ENCODE results near the gene C1orf226.

C1orf226 gene

DNA sequence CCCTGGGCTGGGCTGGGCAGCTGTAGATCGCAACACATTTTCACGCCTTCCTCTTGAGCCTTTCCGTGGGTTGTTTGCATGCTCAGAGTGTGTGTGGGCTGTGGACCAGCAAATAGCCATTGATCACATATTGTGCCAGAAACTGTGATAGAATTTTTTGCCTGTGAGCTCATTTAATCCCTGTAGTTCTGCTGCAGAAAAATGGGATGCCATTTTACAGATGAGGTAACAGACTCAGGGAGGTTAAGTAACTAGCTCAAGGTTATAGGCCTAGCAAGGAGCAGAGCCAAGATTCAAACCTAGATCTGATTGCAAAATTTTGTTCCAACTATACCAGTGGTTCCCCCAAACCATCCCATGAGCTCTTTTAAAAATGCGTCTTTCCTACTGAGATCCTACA, 15.4 kb upstream of the C1orf226 start:
- no peak for DNase-seq

DNA sequence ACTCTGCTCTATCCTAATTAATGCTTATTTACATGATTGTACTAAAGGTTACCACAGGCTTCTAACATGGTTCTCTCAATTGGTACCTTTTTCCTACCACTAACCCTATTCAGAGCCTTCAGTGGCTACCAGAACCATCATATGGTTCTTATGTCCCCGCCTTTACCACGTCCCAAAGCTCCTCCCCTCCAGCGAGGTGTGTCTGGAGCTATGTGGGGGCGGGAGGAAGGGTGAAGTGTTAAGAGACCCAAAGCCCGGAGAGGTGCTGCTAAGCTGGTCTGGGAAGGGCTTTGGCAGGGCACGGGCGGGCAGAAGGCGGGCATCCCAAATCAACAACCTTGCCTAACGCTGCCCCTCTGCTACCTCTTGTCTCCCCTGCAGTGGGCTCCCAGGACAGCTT, 14.9 kb upstream of the C1orf226 start:
- DNase-seq, result no peak

DNA sequence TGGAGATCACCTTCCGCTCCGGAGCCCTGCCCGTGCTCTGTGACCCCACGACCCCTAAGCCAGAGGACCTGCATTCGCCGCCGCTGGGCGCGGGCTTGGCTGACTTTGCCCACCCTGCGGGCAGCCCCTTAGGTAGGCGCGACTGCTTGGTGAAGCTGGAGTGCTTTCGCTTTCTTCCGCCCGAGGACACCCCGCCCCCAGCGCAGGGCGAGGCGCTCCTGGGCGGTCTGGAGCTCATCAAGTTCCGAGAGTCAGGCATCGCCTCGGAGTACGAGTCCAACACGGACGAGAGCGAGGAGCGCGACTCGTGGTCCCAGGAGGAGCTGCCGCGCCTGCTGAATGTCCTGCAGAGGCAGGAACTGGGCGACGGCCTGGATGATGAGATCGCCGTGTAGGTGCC, 14.5 kb upstream of the C1orf226 start:
- no peak for DNase-seq

DNA sequence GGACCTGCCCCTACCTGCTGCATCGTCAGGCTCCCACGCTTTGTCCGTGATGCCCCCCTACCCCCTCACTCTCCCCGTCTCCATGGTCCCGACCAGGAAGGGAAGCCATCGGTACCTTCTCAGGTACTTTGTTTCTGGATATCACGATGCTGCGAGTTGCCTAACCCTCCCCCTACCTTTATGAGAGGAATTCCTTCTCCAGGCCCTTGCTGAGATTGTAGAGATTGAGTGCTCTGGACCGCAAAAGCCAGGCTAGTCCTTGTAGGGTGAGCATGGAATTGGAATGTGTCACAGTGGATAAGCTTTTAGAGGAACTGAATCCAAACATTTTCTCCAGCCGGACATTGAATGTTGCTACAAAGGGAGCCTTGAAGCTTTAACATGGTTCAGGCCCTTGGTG, 13.8 kb upstream of the C1orf226 start:
- DNase-seq, result no peak

DNA sequence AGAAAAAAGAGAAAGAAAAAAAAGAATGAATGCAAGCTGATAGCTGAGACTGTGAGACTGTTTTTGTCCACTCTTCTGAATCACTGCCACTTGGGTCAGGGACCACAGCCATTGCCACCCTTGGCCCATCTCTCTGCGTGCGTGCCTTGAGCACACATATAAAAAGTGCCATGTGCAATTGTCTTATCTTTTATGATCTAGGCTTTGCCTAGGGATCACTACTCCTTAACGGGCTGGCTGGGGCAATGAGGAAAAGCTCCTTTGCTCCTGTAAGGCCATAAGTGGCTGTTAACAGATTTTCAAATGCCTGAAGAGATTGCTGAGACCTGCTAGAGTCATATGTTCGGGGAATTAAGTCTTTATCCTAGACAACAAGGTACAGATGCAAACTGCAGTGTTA, 13.1 kb upstream of the C1orf226 start:
- no peak for DNase-seq

DNA sequence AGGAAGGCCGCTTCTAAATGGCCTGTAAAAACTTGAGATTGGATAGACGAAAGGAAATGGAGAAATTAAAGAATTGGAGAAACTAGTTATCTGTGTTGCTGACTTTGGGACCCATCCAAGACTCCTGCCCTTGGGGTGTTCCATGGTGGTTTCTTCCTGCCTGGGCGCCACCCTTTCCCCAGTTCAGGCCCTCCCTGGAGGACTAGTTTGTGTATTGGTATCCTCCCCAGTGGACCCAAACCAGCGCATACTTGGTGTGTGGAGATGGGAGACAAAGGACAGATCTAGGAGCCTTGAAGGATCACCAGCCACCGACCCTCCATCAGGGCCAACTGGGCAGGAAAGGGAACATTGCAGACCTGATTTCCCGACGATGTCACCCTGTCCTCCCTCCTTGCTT, 12.0 kb upstream of the C1orf226 start:
- DNase-seq, result no peak

DNA sequence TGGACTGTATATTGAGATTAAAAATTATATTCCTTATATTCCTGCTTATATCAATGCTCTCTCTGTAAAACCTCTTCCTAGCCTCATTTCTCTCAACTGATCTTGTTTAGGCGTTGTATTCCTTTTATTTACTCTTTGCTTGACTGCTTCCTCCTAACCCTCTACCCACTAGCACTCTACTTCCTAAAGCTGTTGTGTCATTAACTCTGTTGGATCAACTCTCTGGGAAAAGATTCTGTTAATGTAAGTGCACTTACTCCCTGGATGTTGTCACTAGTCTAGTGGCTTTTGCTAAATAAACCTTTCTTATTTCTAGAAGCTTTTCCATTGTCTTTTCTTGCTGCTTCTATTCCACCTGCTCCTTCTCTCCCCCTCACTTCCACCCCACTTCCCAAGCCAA, 11.4 kb upstream of the C1orf226 start:
- no peak for DNase-seq

DNA sequence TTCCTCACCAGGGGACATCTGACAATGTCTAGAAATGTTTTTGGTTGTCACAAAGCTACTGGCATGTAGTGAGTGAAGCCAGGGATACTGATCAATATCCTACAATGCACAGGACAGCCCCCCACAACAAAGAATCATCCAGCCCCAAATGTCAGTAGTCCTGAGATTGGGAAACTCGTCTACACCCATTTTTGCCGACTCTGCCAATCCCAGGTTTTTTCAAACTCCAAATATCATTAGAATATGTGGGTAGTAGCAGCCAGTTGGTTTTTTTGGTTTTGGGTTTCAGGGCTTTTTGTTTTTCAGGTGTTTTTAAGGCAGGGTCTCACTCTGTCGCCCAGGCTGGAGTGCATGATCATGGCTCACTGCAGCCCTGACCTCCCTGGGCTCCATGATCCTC, 10.8 kb upstream of the C1orf226 start:
- no peak for DNase-seq

DNA sequence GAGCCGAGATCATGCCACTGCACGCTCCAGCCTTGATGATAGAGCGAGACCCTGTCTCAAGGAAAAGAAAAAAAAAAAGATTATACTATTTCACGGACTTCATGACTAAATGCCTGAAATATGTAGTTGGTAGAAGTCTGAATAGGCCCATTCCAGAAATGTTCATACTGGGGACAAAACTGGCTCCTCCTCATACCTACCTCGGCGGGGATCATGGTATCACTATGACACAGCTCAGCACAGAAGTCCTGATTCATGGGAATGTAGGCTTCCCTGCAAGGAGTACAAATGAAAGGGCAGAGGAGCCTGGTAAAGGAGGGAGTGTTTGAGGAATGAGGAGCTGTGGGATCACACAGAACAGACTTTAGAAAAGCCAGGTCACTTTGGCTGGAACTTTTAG, 9.9 kb upstream of the C1orf226 start:
- DNase-seq, result no peak

DNA sequence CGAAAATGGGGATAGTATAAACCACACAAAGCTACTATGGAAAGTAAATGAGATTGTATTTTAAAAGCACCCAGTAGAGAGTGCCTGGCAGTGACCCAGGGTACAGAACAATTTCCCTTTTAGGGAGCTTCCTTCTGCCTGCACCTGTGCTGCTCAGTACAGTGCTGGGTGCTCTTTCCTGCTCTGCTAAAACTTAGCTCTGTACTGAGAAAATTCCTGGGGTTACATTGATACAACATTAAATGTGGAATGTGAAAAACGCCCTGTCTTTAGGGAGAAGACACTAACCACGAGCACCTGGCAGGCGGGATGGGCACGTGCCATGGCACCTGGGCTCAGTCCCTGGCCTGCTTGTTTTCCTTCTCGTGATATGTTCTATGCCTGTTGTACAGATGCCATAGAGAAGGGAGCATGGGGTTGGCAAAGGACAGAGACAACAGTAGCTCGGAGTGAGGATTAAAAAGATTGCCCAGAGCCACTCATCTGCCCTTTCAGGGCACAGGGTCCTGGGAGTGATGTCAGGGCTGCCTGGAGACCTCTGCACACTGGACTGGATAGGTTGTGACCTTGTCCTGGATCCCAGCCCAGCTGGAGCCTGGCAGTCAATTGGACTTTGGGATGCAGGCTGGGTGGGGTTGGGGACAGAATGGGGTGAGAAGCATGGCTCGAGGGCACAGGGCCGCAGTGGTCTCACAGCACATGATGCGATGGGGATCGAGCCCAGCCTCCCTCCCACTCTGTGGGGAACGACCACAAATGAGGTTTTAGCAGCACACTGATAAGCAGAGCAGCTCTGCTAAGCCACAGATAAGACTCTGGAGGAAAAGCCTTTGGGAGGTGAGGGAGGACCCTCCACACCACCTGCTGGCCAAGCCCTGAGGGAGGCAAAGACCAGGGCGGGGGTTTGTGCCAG, 9.1 kb upstream of the C1orf226 start:
- DNase-seq, result no peak

DNA sequence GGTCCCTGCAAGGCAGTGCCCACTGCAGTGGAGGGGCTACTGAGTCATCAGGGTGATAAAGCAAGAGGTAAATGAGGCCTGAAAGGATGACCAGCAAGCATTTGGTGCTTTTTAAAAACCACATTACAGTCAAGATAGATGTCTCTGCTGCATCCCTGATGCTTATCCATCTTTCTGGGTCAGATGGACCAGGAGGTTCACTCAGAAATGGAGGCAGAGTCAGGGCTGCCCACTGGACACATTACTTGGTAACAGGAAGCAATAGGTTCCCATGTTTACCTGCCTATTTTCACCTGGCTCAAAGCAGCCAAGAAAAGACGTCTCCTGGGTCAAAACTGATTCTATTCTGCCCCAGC, 8.5 kb upstream of the C1orf226 start:
- DNase-seq, result no peak

DNA sequence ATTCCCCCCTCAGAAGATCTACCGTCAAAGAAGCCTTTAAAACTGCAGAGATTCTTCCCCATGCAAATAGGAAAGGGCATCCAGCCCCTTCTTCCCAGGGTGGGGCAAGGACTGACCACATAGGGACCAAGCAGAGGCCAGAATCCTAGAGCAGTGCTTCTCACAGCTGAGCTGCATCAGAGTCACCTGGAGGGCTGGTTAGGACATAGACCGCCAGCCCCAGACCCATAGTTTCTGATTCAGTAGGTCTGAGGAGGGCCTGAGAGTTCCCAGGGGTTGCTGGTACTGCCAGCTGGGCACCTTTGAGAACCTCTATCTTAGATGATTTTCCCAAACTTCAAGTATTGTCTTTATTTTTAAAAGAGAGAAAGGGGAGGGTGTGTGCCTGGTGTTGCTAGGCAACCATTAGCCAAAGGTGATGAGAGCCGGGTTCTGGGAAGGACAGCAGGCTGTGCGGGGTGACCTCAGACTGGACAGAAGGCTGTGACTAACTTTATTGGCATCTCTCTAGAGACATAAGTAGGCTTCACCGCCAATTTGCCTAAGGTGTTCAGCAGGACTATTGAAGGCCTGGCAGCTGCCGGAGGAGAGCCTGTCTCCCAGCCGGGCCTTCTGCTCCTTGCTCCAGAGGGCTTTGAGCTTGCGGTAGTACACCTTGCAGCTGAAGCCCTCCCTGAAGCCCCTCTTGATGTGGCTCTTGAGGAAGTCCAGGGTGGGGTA, 7.8 kb upstream of the C1orf226 start:
- no peak for DNase-seq

DNA sequence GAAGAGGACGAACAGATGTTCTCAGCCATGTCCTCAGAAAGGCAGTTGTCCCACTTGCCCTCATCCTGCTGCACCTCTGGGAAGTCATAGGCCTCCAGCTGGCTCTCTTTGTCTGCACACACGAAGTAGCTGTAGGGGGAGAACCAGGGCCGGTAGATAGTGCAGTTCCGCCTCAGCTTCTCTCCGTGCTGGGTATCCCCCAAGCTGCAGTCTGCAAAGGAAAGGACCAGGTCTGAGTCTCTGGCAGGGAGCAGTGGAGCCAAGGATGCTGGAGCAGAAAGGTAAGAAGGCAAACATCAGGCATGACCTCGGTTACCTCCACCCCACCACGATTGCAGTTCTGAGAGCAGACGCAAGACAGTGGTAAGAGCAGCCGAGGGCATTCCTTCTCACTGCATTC, 7.1 kb upstream of the C1orf226 start:
- no peak for DNase-seq

DNA sequence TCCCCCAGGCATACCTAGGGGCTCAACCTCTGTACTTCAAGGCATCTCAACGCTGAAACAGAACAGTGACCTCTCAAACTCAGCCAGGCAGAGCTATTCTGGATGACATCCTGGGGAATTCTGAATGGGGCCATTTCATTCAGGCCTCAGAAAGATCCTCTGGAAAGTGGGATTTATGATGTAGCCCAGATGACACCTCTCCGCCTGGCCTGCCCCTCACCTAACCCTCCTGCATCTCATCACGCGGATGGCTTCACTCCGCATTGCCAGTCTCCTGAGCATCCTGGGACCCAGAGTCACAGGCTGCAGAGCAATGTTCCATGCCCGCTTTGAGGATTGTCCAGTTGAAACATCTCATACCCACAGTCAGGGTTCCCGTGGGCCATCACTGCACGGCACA, 6.1 kb upstream of the C1orf226 start:
- DNase-seq, result no peak

DNA sequence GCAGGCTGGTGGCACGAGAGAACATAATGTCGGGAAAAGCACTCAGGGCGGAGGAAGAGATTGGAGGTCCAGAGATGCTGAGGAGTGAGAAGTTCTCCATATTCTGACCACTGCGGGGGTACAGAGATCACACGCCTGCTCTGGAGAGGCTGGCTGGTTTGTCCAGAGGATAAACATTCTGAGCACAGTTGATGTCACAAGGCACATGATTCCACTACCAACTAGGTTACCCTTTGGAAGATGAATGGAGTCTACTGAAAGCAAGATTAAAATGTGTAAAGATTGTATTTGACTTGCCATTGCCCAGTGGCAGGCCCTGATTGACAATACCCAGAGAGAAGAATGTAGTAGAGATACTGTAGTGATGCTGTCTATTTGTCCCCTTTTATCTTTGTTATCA, 4.8 kb upstream of the C1orf226 start, which contains the start of gene SPATA46:
Gene SPATA46, minus strand, starts transcription at position 164 of the 400 bp plus-strand sequence. Its CDS starts 64 bp downstream, at position 100.
- DNase-seq, result no peak

DNA sequence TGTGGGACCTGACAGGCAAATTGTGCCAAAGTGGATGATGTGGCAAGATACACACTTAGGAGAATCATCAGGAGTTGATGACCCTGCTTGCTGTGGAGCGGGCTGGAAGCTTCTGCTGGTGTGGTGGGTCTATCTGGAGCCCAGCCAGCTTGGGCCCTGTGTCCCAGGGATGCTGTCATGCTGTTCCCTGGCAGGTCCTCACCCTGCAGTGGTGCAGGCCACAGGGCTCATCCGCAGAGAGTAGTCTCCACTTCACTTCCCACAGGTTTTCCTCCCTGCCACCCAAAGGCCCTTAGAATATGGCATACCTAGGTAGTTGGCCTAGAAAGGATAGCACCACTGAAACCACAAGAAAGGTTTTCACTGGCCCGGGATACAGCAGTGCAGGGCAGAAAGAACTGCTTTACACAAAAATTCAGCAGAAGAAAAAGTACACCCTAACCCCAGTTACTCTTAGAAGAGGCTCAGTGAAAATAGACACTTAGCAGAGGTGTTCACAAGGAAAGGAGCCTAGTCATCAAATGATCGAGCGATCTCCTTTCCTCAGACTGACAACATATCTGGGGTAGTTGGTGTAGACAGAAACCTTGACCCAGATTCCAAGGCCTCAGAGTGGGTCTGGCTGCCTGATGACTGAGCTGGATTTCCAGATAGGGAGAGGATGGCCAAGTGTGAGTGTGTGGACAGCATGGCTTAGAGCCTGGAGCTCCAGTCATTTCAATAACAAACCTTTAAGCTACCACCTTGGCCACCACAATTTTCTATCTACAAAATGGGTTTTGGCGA, 1.3 kb upstream of the C1orf226 start:
- no peak for DNase-seq

DNA sequence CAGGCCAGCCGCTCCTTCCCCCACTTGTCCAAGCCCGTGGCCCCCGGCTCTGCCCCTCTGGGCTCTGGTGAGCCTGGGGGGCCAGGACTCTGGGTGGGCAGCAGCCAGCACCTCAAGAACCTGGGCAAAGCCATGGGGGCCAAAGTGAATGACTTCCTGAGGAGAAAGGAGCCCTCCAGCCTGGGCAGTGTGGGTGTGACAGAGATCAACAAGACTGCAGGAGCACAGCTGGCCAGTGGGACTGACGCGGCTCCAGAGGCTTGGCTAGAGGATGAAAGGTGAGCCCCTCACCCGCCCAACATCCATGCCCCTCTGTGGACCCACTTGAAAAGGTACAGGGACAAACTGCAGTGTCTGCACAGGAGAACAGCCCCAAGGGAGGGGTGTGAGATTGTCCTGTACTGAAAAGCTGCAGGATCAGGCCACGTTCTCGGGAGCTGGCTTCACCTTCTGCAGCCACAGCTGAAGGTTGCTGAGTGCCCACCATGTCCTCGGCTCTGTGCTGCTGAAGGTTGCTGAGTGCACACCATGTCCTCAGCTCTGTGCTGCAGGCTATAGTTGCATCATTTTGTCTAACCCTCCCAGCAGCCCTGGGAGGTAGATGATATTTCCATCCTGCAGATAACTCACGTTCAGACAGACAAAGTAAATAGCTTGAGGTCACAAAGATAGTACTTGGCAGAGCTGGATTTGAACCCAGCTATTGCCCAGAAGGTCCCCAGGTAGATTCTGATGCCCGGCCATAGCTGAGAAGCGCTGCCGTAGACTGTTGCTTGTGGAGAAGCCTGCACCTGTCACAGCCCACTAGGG, 618 bp downstream of the C1orf226 start:
- DNase-seq, result no peak

DNA sequence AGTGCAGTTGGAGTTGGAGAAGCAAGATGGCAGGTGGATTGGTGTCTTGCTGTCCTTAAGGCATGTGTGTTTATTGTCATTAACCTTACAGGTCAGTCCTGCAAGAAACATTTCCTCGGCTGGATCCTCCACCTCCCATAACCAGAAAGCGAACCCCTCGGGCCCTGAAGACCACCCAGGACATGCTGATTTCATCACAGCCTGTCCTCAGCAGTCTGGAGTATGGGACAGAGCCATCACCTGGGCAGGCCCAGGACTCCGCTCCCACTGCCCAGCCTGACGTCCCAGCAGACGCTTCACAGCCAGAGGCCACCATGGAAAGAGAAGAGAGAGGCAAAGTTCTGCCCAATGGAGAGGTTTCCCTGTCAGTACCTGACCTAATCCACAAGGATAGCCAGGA, 1.6 kb downstream of the C1orf226 start:
- DNase-seq, result no peak

DNA sequence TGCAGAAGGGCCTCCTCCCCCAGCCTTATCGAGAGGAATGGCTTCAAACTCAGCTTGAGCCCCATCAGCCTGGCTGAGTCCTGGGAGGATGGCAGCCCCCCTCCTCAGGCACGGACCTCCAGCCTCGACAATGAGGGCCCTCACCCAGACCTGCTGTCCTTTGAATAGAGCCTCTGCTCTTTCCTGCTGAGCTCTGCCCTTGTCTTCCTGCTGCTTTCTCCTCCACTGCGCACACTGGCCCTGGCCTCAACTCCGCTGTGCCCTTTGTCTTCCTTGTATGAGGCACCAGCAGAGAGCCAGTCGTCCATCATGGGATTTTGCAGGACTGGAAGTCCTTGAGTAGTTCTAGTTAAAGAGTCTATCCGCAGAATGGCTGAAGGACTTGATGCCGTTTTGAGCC, 2.0 kb downstream of the C1orf226 start:
- DNase-seq, result no peak

DNA sequence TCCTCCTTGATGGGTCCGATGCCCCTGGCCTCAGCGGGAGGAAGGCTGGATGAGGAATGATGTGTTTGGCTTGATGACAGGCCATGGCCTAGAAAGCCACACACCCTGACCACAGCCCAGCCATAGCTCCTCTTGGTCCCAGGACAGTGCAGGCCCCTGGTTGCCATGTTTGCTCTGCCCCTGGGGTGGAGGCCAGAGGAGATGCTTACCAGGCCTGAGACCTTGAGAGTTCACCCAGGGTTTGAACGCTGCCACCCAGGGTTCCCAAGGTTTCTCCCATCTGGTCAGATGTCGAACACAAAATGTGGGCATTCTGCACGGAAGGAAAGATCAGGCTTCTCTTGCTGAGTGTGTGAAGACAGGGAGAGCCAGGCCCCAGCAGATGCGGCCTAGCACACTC, 2.6 kb downstream of the C1orf226 start:
- no peak for DNase-seq

DNA sequence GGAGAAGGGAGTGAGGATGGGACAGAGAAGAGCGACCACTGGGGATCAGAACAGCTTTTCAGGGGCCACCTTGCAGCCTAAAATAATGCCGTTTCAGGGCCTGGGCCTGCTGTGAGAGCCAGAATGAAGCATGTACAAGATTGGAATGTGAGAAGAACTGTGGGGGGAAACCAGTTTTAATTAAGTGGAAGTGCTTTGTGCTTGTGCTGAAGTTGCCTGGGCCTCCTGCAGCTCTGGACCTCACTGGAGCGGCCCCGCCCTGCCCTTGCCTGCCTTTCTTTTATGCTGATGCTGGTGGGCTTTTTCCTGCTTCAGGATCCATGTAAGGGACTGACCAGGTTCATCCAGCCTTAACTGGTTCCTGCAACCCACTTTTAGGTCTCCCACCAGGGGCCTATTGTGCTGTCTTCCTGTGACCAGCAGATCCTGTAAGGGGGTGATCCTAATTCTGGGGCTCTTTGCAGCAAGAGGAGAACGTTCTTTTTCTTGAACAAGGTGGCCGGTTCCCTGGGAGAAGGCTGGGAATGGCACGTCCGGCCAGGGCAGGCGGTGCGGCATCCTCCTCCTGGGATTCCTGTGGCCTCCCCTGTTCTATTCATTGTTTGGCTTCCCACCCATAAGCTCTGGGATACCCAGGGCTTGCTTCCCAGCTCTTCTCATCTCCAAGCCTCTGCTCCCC, 3.2 kb downstream of the C1orf226 start:
- DNase-seq, result no peak

DNA sequence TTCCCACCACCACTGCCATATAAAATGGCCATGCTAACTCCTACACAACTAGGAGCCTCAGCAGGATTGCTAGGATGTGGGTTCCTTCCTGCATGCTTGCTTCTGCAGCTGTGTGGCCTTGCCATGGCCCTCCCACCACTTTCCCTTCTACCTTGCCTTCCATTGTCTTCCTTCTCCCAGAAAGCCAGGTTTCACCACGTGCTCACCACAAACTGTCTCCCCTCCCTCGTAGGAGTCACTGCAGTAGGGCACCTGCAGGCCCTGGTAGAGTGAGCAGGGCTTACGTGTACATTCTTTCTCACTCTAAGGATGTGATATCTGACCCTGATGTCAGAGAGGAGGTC, 3.7 kb downstream of the C1orf226 start:
- no peak for DNase-seq

Measured in T-helper 1 cell (primary cell).